Ishikawa (cell line): ENCODE results near the gene TEX9.

ENCODE experiments used
- CEBPB ChIP-seq: IDR thresholded peaks from 2 replicates; pipeline ENCODE4 v1.6.1; 2012
- CREB1 ChIP-seq: IDR thresholded peaks from 2 replicates; pipeline ENCODE4 v1.6.1; 2012; ENCODE audit warnings: low read depth
- EGR1 ChIP-seq: IDR thresholded peaks from 2 replicates; pipeline ENCODE4 v1.6.1; 2012
- EP300 ChIP-seq: IDR thresholded peaks from 2 replicates; pipeline ENCODE4 v1.6.1; 2012; ENCODE audit warnings: borderline replicate concordance
- FOXM1 ChIP-seq: IDR thresholded peaks from 2 replicates; pipeline ENCODE4 v1.6.1; 2012; ENCODE audit warnings: low read depth, borderline replicate concordance
- MAX ChIP-seq: IDR thresholded peaks from 2 replicates; pipeline ENCODE4 v1.6.1; 2012
- NFIC ChIP-seq: IDR thresholded peaks from 2 replicates; pipeline ENCODE4 v1.6.1; 2012
- RAD21 ChIP-seq: IDR thresholded peaks from 2 replicates; pipeline ENCODE4 v1.6.1; 2012; ENCODE audit warnings: low read depth
- REST ChIP-seq: IDR thresholded peaks from 2 replicates; pipeline ENCODE4 v1.6.1; 2012; ENCODE audit warnings: low read depth, mild to moderate bottlenecking
- TAF1 ChIP-seq: IDR thresholded peaks from 2 replicates; pipeline ENCODE4 v1.6.1; 2012; ENCODE audit warnings: low read depth, mild to moderate bottlenecking
- TCF12 ChIP-seq: IDR thresholded peaks from 2 replicates; pipeline ENCODE4 v1.6.1; 2012; ENCODE audit warnings: low read depth
- TEAD4 ChIP-seq: IDR thresholded peaks from 2 replicates; pipeline ENCODE4 v1.6.1; 2012
- USF1 ChIP-seq: IDR thresholded peaks from 2 replicates; pipeline ENCODE4 v1.6.1; 2012
- YY1 ChIP-seq: IDR thresholded peaks from 2 replicates; pipeline ENCODE4 v1.6.1; 2012; ENCODE audit warnings: low read depth
- ZBTB7A ChIP-seq: IDR thresholded peaks from 2 replicates; pipeline ENCODE4 v1.6.1; 2012; ENCODE audit warnings: low read depth

Gene TEX9

GRCh38 chr15:56356616-56357015 lies 8.6 kb upstream of the TEX9 start:
- TF ChIP-seq EP300 (no peak), TCF12 (no peak), MAX (no peak), TAF1 (no peak), RAD21 (no peak), NFIC (no peak), CEBPB (no peak), REST (no peak), CREB1 (no peak)

GRCh38 chr15:56358604-56359003 lies 6.6 kb upstream of the TEX9 start:
- TF ChIP-seq FOXM1 (no peak), EP300 (no peak), TEAD4 (no peak), TCF12 (no peak), REST (no peak), TAF1 (no peak)

- TF ChIP-seq YY1 (no peak), REST (peak; percentile 50; the same call in 1 of the 2 replicates)
Measured at GRCh38 chr15:56361987-56362386, 3.2 kb upstream of the TEX9 start.

GRCh38 chr15:56366211-56366610 lies 985 bp downstream of the TEX9 start:
- TF ChIP-seq EP300 (no peak), TCF12 (no peak), RAD21 (no peak), REST (no peak), FOXM1 (no peak), NFIC (no peak), USF1 (no peak), CEBPB (no peak), YY1 (no peak), MAX (no peak)

GRCh38 chr15:56367156-56367555 lies 1.9 kb downstream of the TEX9 start:
- no peak for TF ChIP-seq CEBPB
- TF ChIP-seq FOXM1, result no peak
- no peak for TF ChIP-seq YY1
- TF ChIP-seq TAF1, result no peak
- TF ChIP-seq ZBTB7A, result no peak
- no peak for TF ChIP-seq USF1
- TF ChIP-seq CREB1, result no peak
- no peak for TF ChIP-seq NFIC
- no peak for TF ChIP-seq RAD21
- no peak for TF ChIP-seq TCF12
- no peak for TF ChIP-seq REST
- TF ChIP-seq MAX, result no peak
- no peak for TF ChIP-seq EGR1
- TF ChIP-seq EP300, result no peak
- no peak for TF ChIP-seq TEAD4
